Hepatic stellate cell (primary cell): Measurements from ENCODE around the gene MRM3.
"Not testable (repeated sequence)": the region's sequence is repeated elsewhere in the genome, so short reads cannot be mapped to it uniquely, and the experiment has no call there.

ENCODE experiments used
- DNase-seq: peaks from one replicate; pipeline ENCODE4 v3.0.0; 2011; ENCODE audit warnings: low spot score

MRM3 gene

DNA sequence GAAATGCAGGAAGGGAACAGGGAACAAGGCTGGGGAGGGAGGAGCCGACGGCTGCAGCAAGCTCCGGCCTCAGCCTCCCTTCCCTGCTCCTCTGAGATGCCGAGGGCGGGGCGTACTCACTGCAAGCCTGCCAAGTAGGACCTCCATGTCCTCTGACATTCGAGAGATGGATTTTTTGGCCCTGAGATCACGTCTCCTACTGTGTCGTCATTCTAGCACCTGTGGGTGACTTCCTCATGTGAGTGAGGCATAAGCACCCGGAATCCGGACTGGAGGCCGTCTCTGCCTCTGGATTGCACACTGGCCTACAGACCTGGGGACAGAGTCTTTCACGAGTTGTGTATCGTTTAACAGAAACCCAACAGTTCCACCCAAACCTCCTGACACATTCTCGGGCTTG, 14.5 kb downstream of the MRM3 start:
- no peak for DNase-seq

DNA sequence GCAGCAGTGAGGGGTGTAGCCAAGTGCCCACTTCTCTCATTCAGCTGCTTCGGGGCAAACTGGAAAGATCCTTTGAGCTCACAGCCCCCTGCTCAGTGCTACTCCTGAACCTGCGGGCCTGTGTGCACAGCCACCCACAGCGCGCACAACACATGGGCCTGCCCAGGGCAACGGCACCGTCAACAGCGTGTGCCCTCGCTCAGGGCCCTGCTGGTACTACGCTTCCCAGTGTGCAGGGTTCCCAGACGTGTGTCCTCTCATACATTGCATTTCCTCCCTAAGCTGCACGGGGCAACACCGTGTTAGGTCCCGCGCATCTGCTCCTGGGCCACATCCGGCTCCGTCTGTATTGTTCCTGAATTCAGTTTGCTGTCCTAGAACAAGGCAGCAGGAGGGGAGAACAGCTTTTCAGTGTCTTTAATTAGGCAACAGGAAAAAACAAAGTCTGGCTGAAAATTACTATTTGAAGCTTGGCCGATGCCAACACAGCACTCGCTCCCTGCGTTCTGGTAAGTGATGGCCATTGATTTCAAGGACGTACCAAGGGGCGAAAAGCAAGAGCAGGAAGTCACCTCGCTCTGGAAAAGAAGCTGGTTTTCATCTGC, 15.2 kb downstream of the MRM3 start:
- DNase-seq, result no peak

DNA sequence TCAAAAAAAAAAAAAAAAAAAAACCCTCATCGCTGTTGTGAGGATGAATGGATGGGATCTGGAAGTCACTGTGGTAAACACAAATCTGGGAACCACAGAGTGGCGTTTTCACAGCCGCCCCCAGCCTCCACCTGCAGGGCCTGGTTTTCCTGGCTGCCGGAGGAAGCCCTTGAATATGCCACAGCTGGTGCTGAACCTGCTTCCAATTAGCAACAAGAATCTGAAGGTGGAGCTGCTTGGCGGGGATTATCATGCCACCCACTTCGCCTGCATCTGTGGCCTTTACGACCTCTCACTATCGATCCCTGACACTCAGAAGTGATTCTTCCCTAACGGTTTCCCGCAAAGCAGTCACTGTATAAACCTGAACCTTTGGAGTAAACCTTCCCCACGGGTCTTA, 16.1 kb downstream of the MRM3 start:
- no peak for DNase-seq

DNA sequence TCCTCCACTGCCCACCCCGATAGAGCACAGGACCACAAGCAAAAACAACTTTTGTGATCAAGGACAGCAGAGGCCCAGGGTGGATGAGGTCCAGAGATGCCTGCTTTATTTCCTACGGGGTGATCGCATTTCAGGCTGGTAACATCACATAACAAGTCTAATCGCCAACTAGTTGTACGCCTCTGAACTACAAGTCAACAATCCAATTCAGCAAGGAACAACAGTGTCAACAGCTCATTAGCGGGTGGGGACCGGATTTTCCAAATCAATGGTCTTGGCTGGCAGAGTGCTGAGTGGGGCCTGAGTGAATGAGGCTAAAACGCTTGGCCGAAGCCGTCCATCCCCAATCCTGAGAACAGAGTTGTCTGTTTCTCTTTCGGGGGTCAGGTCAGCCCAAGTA, 17.1 kb downstream of the MRM3 start:
- DNase-seq, result no peak

GRCh38 chr17:800446-801242, 18.5 kb downstream of the MRM3 start:
- no peak for DNase-seq

DNA sequence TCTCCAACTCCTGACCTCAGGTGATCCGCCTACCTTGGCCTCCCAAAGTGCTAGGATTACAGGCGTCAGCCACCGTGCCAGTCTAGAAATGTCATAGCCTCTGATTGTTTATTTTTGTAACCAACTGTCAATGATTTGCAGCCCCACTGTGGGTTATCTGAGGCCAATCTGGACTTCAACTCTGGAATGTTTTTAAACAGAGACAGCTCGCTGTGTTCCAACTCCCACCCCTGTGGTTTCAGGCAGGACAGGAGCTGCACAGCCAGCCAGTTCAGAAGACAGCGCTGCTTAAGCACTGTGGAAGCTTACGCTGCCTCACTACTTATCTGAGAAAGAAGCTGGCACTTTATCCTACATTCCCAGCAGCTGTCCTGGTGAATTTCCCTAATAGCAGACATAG, 19.5 kb downstream of the MRM3 start:
- DNase-seq, result no peak

- DNase-seq, result no peak
Measured at GRCh38 chr17:802481-802880, 20.3 kb downstream of the MRM3 start.

GRCh38 chr17:802901-803881, 21.0 kb downstream of the MRM3 start:
- DNase-seq, result no peak

DNA sequence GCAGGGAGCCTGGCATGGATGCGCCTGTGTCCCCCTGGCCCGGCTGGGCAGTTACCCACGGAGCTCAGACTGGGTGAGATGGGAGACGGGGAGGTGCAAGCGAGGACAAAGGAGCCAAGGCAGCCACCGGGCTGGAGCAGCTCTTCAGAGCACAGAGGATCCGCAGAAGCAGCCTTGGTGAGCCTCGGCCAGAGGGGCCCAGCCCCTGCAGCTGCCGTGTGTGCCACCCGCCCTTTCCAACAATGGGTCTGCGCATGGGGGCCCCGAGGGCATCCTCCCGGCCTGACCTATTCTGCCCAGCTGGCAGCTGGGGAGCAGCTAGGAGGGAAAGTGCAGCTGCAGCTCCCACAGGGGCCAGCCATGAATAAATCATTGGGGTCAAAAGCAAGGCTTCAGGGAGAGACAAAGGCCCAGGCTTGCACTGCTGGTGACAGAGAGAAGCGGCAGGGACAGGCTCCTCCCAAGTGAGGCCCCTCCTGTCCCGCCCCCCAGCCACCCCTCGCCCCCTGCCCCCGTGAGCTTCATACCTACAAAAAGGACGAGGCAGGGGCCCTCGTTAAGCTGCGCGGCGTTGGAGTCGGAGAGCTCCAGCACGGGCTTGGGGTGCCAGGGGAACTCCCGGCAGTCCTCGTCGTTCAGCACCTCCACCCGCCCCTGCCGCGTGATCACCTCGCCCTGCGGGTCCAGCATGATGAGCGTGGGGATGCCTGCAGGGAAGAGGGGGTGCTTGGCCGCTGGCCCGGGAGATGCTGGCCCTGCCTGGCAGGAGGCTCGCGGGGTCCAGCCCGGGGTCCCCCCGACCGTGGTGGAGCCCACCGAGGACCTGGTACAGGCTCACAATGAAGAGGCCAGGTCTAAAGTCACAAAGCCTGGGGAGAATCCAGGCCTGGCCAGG, 22.6 kb downstream of the MRM3 start:
- no peak for DNase-seq

DNA sequence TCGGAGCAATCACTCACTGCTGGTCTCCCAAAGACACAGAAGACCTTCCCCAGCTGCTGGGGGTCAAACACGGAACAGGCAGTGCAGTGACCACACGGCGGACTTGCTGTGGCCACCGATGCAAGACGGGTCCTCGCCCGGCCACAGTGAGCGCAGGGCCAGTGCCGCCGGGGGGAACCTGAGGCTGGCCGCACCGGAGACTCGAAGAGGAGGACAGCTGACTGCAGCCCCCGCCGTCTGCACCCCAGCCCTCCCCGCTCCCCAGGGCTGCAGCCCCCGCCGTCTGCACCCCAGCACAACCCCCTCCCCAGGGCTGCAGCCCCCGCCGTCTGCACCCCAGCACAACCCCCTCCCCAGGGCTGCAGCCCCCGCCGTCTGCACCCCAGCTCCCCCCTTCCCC, 23.7 kb downstream of the MRM3 start:
- DNase-seq, result not testable (repeated sequence)

DNA sequence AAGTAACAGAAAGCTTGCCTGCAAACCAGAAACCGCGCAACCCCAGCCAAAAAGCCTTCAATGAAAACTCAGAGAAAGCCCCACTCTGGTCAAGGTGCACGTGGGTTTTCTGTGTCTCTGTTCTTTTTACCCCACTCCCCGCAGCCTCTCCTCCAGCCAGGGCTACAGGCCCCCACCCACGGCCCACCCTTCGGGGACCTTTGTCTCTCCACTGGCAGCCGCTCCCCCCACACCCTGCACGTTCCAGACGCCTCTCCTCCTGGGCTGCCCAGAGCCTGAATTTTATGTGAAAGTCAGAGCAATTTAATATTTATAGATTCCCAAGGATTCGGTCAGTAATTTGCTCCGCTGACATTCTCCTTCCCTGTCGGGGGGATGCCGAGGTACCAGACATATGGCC, 24.2 kb downstream of the MRM3 start:
- no peak for DNase-seq

- DNase-seq, result no peak
Measured at GRCh38 chr17:806781-807522, 24.8 kb downstream of the MRM3 start.

DNA sequence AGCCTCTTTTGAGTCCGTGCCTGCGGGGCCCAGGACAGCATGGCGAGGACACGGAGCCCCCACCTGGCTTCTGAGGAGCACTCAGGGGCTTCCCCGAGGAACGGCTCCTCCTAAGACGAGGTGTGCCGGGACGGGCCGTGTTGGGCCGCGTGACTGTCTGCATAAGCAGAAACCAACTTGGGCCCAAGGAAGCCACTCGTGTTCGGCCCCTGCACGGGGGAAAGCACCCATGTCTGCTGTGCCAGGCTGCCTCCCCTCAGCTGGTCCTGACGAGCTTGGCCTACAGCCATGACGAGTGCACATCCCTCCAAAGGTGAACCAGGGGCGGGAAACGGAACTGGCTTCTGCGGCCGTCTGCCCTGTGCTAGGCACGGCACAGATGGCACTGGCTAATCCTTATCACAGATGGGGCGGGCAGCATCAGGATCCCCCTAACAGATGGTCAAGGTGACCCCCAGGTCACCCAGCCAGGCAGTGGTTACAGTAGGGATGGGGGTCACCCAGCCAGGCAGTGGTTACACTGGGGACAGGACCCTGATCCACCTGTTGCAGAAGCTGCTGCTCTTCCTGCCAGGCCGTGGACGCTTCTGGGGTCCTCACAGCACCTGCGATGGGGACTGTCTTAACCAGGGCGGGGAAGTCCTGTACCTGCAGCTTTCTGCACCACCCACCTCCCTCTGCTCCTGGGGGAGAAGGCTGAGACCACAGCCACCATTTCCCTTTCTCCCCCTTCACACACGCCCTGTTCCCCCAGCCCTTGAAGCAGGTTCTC, 25.6 kb downstream of the MRM3 start:
- no peak for DNase-seq

GRCh38 chr17:811051-811784, 29.1 kb downstream of the MRM3 start:
- no peak for DNase-seq

DNA sequence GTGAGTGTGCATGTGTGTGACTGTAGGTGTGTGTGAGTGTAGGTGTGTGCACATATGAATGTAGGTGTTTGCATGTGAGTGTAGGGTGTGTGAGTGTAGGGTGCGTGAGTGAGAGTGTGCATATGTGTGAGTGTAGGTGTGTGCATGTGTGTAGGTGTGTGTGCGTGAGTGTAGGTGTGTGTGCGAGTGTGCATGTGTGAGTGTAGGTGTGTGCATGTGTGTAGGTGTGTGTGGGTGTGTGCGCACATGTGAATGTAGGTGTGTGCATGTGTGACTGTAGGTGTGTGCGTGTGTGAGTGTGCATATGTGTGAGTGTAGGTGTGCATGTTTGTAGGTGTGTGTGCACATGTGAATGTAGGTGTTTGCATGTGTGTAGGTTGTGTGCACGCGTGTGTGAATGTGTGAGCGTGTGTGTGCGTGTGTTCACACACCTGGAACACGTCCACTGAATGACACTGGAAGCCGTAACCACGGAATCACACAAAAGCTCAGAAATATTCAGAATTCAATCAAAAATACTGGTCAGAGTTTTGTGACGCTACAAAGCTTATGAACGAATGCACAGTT, 30.6 kb downstream of the MRM3 start:
- DNase-seq, result no peak

GRCh38 chr17:814371-814770, 32.2 kb downstream of the MRM3 start:
- DNase-seq, result no peak

- no peak for DNase-seq
Measured at GRCh38 chr17:819251-819650, 37.1 kb downstream of the MRM3 start.

GRCh38 chr17:823501-823902, 41.3 kb downstream of the MRM3 start:
- DNase-seq, result no peak

GRCh38 chr17:824378-824777, 42.2 kb downstream of the MRM3 start:
- no peak for DNase-seq
